NCI-H1436 (cell line): ENCODE data around the gene IQCM.

ENCODE experiments used
- DNase-seq: peaks from one replicate; lab custom pipeline; 2025; lab: John Stamatoyannopoulos, UW

IQCM gene, protein sequence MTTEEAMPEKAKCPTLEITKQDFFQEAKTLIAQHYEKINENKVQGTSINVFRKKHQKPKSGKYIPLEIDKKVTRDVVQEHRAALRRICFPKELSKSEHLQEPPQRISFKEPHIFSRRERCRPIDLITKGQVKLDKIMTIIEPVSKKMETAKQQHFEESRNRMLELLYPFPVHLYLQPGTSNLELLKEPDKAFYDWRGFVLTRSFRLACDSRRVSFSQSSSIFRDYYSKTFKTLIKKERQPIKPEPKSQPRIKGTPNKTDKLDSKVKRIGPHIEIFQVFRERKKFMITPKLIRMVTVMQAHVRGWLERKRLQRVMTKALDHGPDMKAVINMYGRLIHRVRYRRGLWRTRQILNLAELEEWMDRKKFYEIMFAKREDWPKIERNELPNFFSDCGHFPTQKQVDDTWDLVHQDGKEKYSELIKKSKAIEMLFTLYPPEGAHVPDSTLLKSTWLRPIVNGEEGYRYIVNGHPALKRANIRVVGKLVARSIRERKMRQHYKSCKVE

DNA sequence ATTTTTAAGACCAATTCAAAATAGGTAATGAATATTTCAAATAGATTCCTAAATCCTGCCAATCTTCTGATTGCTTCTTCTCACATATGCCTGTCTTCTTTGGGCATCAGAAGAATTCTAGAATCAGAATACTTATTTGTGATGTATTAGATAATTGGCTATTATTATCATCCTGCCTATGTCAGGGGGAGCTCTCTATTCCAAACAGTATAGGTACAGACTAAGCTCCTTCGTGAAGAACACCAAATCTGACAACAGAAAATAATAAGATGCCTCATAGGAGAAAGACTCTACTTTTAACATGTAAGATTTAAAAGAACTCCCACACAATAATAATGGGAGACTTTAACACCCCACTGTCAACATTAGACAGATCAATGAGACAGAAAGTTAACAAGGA lies at the start of gene IQCM:
IQCM (minus strand) TSS at position 101 of the 400 bp plus-strand sequence. CDS start 73,152 bp downstream, outside the sequence.
- DNase-seq, result no peak

DNA sequence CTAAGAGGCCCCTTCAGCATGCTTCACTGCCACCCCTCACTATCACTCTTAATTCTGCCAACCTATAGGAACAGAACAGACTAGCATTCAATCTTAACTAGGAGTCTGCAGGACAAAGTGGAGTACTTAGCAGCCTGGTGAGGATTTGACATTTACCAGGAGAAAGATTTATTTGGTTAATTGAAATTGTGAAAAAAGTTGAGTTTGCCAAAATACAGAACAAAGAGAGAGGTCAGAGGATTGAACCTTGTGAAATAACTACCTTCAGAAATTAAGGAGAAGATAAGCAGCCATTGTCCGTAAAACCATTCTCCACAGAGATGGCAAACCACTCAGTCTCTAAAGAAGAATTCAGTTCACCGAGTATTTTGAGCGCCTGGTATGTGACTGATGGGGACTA lies 41.8 kb upstream of the IQCM start:
- DNase-seq, result no peak

DNA sequence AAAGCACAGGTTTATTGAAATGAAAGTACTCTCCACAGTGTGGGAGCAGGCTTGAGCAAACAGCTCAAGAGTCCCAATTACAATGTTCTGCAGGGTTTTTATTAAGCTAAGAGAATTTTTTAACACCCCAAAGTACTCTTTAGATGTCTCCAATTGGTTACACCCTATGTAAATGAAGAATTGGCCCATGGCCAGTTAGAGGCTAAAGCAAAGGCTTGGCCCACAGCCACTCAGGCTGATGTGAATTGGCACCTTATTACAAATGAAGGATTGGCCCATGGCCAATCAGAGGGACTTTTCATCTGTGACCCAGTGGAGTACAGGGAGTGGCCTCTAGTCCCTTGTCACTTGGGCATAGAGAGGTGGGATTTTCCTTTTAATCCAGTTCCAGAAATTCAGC lies 30.1 kb upstream of the IQCM start:
- DNase-seq, result peak; percentile 40

DNA sequence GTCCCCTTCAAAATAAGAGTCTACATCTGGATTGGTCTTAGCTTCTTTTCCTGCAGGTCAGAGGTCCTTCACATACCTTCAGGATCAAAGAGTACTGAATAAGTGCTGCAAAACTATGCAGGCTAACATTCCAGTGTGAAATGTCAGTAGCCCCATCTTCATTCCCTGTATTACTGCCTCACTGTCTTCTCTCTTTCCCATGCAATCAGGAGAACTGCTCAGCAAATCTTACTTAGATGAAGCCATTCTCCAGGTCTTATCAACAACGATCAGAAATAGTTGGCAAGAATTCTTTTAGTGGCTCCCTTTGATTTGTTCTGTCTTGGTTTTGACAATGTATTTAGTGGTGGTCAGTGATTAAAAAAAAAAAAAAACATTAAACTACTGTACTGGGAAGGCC lies 26.0 kb upstream of the IQCM start:
- DNase-seq, result no peak

DNA sequence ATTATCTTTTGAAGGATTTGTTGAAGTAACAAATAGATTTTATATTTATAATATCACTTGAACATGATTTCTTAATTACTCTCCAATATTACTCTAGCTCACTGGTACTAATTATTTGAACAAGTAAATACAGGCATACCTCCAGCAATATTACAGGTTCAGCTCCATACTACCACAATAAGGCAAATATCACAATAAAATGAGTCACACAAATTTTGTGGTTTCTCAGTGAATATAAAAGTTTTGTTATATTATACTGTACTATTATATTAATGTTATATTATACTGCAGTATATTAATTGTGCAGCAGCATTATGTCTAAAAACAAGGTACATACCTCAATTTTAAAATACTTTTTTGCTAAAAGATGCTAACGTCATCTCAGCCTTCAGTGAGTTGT lies 22.4 kb upstream of the IQCM start:
- DNase-seq, result no peak

DNA sequence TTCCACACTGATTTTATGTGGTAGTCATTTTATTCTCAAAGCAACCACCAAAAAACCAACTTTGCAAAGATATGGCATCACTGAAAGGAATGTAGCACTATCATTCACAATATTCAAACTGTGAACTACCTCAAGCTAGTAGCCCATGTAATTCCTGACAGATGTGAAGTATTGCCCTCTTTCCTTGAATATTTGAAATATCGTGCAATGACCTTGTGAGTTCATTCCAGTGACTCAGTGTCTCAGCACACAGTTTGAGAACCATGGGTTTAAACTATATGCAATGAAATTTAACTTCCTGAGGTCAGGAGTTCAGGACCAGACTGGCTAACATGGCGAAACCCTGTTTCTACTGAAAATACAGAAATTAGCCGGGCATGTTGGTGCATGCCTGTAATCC lies 20.9 kb upstream of the IQCM start:
- no peak for DNase-seq

DNA sequence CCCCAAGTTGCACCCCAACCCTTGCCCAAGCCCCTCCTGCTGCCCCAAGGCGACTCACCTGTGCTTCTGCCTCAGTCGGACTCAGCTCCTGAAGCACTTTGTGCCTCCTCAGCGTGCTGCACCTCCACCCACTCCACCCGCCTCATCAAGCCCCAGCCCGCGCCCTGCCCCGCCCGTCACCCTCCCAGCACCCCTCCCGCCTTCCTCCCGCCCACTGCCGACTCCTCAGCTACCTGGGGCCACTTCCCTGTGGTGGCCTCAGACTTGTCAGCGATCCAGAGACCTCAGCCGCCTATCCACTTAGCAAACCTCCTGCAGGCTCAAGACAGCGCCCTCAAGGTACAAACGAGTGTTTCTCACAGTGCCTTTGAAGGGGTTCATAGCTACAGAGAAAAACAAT lies 19.6 kb upstream of the IQCM start:
- DNase-seq, result no peak

DNA sequence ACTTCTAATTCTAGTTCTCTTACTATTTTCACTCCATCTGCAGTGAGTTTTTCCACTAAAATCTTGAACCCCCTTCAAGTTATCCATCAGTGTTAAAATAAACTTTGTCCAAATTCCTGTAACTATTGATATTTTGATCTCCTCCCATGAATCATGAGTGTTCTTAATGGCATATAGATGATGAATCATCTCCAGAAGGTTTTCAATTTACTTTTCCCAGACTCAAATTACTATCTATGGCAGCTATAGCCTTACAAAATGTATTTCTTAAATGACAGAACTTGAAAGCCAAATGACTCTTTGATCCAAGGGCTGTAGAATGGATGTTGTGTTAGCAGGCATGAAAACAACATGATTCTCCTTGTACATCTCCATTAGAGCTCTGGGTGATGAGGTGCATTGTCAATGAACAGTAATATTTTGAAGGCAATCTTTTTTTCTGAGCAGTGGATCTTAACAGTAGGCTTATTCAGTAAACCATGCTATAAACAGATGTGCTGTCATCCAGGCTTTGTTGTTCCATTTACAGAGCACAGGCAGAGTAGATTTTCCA lies 16.1 kb upstream of the IQCM start:
- DNase-seq, result no peak

DNA sequence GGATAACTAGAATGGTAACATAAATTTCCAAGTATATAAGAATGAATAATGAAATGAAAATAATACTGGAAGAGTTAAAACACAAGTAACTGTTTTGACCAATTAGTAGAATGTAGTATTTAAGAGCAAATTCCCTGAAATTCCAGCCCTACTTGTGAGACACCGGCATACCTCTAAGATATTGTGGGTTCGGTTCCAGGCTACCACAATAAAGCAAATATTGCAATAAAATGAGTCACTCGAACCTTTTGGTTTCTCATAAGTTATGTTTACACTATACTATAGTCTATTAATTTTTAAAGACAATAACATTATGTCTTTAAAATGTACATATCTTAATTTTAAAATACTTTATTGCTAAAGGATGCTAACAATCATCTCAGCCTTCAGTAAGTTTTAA lies 15.2 kb upstream of the IQCM start:
- DNase-seq, result no peak

DNA sequence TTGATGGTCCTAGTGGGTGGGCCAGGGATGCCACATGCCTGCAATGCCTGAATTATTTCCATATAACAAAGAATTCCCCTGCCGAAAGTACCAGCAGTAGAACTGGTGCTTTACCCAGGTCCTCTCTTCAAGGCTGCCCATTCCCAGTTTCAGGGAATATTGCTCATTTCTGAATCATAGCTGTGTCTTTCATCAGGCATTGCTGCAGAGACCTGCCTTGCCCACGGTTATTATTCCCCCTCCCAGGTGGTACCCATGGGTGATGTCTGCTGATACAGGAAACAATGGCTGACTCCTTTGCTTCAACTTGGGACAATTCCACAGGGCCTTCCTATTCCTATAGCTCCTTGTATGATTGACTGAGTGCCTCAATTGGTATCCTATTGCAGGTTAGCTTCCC lies 9.7 kb upstream of the IQCM start:
- DNase-seq, result no peak

DNA sequence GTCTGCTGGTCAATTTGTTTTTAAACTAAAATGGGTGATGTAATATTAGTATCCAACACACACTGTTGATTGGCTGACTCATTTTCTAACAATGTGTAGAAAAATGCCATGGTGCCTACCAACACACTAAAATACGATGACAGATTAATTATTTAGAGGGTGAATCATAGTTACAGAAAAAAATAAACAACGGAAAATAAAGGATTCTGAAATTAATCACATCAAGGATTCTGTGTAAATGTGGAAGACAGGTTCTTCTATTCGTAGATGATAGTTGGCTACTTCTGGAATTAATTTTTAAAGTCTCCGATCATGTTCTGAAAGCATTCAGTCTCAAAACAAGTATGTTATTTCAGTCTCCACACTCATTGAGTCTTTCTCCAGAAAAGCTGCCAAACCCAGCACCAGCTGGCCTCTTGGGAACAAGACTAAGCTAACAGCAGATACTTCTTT lies 8.2 kb upstream of the IQCM start:
- no peak for DNase-seq

DNA sequence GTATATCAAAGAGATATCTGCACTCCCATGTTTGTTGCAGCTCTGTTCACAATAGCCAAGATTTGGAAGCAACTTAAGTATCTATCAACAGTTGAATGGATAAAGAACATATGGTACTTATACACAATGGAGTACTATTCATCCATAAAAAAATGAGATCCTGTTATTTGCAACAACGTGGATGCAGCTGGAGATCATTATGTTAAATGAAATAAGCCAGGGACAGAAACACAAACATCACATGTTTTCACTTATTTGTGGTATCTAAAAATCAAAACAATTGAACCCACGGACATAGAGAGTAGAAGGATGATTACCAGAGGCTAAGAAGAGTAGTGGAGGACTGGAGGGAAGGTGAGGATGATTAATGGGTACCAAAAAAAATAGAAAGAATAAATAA lies 14.2 kb downstream of the IQCM start:
- DNase-seq, result no peak

DNA sequence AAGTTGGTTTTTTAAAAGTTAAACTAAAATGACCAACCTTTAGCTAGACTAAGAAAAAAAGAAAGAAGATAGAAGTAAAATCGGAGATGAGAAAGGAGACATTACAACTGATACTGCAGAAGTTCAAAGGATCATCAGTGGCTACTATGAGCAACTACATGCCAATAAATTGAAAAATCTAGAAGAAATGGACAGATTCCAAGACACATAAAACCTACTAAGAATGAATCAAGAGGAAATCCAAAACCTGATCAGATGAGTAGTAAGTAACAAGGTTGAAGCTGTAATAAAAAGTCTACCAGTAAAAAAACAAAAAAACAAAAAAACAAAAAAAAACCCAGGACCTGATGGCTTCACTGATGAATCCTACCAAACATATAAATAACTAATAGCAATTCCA lies 16.1 kb downstream of the IQCM start:
- DNase-seq, result no peak

DNA sequence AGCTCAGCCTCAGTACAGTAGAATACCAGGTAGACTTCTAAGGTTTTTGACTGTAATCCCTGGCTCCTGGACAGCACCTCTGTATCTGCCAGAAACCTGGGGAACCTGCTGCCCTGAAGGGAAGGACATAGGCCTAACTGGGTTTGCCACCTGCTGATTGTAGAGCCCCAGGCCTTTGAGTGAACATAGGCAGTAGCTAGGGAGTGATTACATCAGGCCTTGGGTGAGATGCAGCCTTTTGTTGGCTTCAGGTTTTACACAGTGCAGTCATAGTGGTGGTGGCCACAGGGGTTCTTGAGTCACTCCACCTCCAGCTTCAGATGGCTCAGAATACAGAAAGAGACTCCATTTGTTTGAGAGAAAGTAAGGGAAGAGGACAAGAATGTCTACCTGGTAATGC lies 19.3 kb downstream of the IQCM start:
- DNase-seq, result no peak

DNA sequence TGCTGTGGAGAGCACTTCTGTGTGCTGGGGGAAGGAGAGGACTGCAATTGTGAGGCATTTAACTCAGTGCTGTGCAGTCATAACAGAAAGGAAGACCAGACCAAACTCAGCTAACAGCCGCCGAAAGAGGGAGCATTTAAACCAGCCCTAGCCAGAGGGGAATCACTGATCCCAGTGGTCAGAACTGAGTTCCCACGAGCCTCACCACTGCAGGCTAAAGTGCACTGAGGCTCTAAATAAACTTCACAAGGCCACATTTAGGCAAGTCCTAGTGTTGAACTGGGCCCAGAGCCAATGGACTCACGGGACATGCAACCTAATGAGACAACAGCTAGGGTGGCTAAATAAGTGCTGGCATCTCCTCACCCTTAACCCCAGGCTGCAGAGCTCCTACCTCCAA lies 20.4 kb downstream of the IQCM start:
- DNase-seq, result no peak

DNA sequence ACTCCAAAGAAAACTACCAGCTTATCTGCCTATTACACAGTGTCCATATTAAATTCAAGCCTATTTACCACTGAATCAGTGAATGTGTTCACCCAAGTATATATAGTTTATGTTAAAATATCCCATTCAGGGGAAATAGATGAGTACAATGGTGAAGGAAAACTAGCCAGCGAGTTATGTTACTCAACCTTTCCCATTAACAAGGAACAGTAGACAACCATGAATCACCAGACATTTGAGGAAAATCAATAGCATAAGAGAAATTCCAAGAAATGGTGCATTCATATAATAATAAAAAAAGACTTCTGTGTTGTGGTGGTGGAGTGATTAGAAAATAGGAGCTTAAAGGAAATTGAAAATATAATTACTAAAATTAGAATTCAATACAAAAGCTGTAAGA lies 21.3 kb downstream of the IQCM start:
- no peak for DNase-seq

DNA sequence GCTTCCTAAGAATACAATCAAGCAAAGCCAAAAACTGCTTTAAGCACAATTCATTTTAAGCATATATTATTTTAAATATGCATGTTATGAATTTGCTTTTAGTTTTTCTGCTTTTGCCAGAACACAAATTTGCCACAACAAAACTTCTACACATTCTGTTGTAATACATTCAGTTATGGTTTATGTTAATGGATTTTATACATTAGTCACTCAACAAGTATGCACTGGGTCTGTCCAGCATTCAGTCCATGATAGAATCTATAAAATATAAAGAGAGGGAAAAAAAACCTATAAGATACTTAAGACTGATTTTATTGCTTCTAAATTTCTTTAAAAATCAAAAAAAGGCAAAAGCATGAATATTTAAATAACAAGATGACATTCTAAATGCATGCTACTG lies 22.2 kb downstream of the IQCM start:
- no peak for DNase-seq

DNA sequence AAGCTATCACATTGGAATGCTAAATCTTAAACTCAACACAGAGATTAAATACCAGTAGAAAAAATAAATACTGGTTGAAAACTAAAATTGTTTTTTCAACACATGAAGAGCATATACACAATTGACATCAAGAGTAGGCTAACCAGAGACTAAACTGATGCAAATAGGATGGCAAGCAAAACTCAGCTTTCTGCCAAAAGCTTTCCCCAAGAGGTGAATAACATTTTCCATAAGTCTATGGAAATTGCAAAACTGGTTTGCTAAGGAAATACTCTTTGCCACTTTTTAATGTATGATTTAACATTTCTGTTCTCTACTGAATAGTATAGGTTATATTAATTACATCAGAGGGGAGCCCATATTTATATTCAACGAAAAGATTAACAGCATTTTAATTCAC lies 23.8 kb downstream of the IQCM start:
- DNase-seq, result no peak

DNA sequence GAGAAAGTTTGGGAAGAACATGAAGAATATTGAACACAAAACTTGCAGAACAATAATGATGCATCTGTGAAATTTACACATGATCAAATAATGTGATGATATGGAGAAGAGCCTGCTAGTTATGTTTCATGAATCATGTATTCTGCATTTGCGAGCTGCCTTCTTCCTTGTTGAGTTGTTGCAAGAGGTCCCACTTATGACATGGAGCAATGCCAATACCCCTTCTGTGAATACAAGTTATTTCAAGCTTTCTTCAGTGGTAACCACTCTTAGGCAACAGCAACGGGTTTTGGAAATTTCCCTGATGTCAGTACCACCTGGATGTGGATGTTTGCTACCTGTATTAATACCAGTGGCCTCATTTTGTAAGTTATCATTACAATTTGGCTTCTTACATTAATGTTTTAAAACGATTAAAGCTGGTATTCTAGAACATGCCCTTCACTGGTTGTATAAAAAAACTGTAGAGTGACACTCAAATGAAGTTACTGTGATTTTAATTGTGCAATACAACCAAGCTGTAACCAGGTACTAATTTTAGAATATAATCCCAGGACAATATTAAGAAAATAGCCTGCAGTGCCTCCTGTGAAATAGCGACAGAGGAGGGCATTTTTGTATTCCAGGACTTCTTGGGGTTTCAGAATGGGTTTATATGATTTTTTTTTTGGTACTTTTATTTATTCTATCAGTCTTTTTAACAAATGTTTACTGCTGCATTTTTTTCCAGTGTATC lies 25.3 kb downstream of the IQCM start:
- DNase-seq, result no peak

DNA sequence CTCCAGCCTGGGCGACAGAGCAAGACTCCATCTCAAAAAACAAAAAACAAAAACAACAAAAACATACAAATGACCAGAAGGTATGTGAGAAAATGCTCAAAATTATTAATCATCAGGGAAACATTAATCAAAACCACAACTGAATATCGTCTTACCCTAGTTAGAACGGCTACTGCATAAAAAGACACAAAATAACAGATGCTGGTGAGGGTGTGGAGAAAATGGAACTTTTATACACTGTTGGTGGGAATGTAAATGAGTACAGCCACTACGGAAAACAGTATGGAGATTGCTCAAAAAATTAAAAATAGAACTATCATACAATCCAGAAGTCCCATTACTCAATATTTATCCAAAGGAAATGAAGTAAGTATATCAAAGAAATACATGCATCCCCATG lies 27.3 kb downstream of the IQCM start:
- DNase-seq, result no peak

DNA sequence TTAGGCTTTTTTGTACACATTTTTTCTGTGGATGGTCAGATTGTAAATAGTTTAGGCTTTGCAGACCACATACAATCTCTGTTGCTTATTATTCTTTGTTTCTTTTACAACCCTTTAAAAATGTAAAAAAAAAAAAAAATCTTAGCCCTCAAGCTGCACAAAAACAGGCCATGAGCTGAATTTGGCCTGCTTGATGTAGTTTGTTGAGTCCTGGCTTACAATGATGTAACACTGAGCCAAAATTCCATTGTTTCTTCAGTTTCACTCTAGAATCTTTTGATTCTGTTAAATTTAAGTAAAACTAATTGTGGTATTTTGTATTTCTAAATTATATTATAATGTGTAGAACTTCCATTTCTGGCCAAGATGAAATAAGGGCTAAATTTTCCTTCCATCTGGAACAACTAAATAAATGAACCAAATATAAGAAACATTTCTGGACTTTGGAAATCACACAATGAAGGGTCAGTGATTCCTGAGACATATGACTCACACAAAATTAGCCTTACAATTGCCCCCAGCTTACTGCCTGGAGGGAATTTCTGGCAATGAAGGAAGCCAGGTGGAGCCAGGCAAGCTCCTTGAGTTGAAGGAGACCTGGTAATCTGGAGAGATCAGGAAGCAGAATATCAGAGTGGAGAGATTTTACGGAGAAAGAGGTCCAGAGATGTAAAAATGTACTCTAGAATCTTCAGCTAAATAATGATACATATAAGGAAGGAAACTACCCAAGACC lies 29.8 kb downstream of the IQCM start:
- no peak for DNase-seq

DNA sequence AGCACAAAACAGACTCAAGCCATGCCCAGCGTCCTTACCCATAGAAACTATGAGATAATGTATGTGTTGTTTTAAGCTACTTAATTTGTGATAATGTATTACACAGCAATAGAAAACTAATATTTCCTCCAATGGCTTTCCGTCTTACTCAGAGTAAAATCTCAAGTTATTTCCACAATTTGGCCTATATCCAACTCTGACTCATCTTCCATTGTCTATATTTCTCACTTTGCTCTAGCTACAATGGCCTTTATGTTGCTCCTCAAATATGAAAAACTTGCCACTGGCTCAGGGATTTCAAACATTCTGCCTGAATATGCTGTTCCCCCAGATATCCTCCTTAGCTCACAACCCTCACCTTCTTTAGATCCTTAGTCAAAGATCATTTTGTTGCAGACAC lies 31.6 kb downstream of the IQCM start:
- no peak for DNase-seq
